Activated CD4-positive, alpha-beta T cell treated with anti-CD3 and anti-CD28 coated beads, Interleukin-2, amount 10 ng/mL, durations not matched to agents 7 days and 5 days (primary cell): Measurements from ENCODE around the gene KANSL1. TPM values are rescaled to one million over a fixed set of nuclear protein-coding genes. Genes with fewer than 3 reads are reported as not detected.

ENCODE experiments used
- CTCF ChIA-PET: fragments of 350-600 bp; sonication (Branson Sonifier 250); formaldehyde crosslinking; loops from one replicate; lab custom pipeline; 2021; ENCODE audit warnings: antibody characterized with exemption; lab: Charles Lee
- POLR2A ChIA-PET: fragments of 350-600 bp; sonication (Branson Sonifier 250); formaldehyde crosslinking; loops from one replicate; lab custom pipeline; 2021; ENCODE audit warnings: antibody characterized with exemption; lab: Charles Lee
- DNase-seq: peaks from one replicate; pipeline ENCODE4 v3.0.0-alpha.2; 2020
- H3K27ac Mint-ChIP-seq: one replicate; pipeline ENCODE4 v1.8.0; 2021; ENCODE audit warnings: mild to moderate bottlenecking, moderate library complexity, mixed read lengths
- H3K27me3 Mint-ChIP-seq: one replicate; pipeline ENCODE4 v1.8.0; 2021; ENCODE audit warnings: mixed read lengths
- H3K36me3 Mint-ChIP-seq: one replicate; pipeline ENCODE4 v1.8.0; 2021; ENCODE audit warnings: low read depth, mixed read lengths
- H3K4me1 Mint-ChIP-seq: one replicate; pipeline ENCODE4 v1.8.0; 2021; ENCODE audit warnings: mixed read lengths
- H3K4me3 Mint-ChIP-seq: one replicate; pipeline ENCODE4 v1.8.0; 2021; ENCODE audit warnings: mild to moderate bottlenecking, moderate library complexity, mixed read lengths
- H3K9me3 Mint-ChIP-seq: one replicate; pipeline ENCODE4 v1.8.0; 2021; ENCODE audit warnings: mixed read lengths
- total RNA-seq, 2 experiments: library from RNA; stranded (reverse); gene quantifications; one replicate each; pipeline ENCODE4 v1.2.3, GENCODE V29; 2021

The KANSL1 gene
- total RNA-seq, 2 experiments from 2014 or later: 85.7 to 97.7 TPM

- ChIA-PET POLR2A (interaction anchor here (0.6 kb wide), 1 partner anchor 194 kb away, joined by 6 read pairs; no protein-coding TSS in a partner anchor), CTCF (interaction anchor here (1.6 kb wide), 1 partner anchor 11 kb away, joined by 5 read pairs; no protein-coding TSS in a partner anchor)
- H3K4me1 Mint-ChIP-seq: no peaks in the 10 kb centered on the region
- no peak overlapping the region for H3K4me3 Mint-ChIP-seq
- no peak for DNase-seq
- H3K27me3 Mint-ChIP-seq: no peaks in the 10 kb centered on the region
- H3K27ac Mint-ChIP-seq: no peak overlapping the region
- no peaks in the 10 kb centered on the region for H3K9me3 Mint-ChIP-seq
- no peaks in the 10 kb centered on the region for H3K36me3 Mint-ChIP-seq
Observed at GRCh38 chr17:45991341-45991740, 201.9 kb downstream of the KANSL1 start.

DNA sequence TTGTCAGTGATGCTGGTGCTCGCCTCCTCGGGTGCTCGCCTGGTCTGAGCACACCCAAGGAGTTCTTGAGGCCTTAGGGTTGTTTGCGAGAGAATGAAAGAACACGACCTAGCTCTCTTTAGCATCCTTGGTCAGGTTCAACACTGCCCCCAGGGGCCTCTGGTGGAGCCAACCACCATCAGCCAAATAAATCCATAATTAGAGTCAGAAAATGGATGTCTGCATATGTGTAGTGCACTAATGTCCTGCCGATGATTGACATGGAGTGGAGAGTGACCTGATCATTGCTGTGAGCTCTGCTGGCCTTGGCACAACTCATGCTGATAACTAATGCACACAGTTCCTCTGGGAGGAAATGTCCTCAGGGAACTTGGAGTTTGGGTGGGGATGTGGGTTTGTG, 202.3 kb downstream of the KANSL1 start:
- ChIA-PET CTCF (interaction anchor here (0.7 to 1.6 kb wide), 2 partner anchors 11 kb away, joined by 3 to 5 read pairs; no protein-coding TSS in a partner anchor), POLR2A (interaction anchor here (0.6 kb wide), 1 partner anchor 194 kb away, joined by 6 read pairs; no protein-coding TSS in a partner anchor)
- no peak overlapping the region for H3K4me3 Mint-ChIP-seq
- no peak for DNase-seq
- H3K27ac Mint-ChIP-seq: no peak overlapping the region
- H3K4me1 Mint-ChIP-seq: no peaks in the 10 kb centered on the region
- no peaks in the 10 kb centered on the region for H3K27me3 Mint-ChIP-seq
- no peaks in the 10 kb centered on the region for H3K36me3 Mint-ChIP-seq
- H3K9me3 Mint-ChIP-seq: no peaks in the 10 kb centered on the region

- Mint-ChIP-seq H3K9me3 (no peaks in the 10 kb centered on the region), H3K27me3 (no peaks in the 10 kb centered on the region), H3K4me3 (no peak overlapping the region), H3K27ac (no peak overlapping the region), H3K4me1 (no peaks in the 10 kb centered on the region), H3K36me3 (no peaks in the 10 kb centered on the region)
- ChIA-PET POLR2A (no interaction called here), CTCF (no interaction called here)
- DNase-seq: no peak
Observed at GRCh38 chr17:45989759-45990158, 203.5 kb downstream of the KANSL1 start.

- DNase-seq: no peak
- Mint-ChIP-seq H3K27me3 (no peaks in the 10 kb centered on the region), H3K4me3 (no peak overlapping the region), H3K27ac (no peak overlapping the region), H3K36me3 (no peaks in the 10 kb centered on the region), H3K9me3 (no peaks in the 10 kb centered on the region), H3K4me1 (no peaks in the 10 kb centered on the region)
- ChIA-PET CTCF (no interaction called here), POLR2A (no interaction called here)
Observed at GRCh38 chr17:45987706-45988105, 205.5 kb downstream of the KANSL1 start.

DNA sequence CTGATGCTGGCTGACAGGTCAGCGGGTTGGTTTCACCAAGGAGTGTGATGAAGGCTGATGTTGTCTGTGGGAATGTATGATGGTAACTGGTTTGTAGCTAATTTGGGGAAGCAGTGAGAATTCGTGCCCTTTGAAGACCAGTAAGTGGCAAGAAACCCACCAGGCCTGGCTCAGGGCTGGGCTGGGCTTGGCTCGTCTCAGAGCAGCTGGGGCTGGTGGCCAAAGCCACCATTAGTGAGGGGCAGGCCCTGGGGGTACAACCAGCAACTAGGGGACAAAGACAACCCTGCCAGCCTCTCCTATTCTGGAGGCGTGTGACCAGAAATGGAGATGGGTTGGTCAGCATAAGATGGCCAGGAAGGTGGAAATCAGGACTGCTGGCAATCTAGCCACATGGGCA, 207.2 kb downstream of the KANSL1 start:
- Mint-ChIP-seq H3K4me1 (no peaks in the 10 kb centered on the region), H3K36me3 (no peaks in the 10 kb centered on the region), H3K9me3 (no peaks in the 10 kb centered on the region), H3K27me3 (no peaks in the 10 kb centered on the region), H3K4me3 (no peak overlapping the region), H3K27ac (no peak overlapping the region)
- ChIA-PET POLR2A (no interaction called here), CTCF (interaction anchor here (0.8 kb wide), 1 partner anchor 285 kb away, joined by 5 read pairs; no protein-coding TSS in a partner anchor)
- DNase-seq: no peak

- ChIA-PET CTCF (interaction anchor here (0.8 kb wide), 1 partner anchor 286 kb away, joined by 5 read pairs; no protein-coding TSS in a partner anchor), POLR2A (no interaction called here)
- DNase-seq: no peak
- H3K27me3 Mint-ChIP-seq: no peaks in the 10 kb centered on the region
- H3K4me3 Mint-ChIP-seq: no peak overlapping the region
- no peaks in the 10 kb centered on the region for H3K4me1 Mint-ChIP-seq
- no peak overlapping the region for H3K27ac Mint-ChIP-seq
- no peaks in the 10 kb centered on the region for H3K9me3 Mint-ChIP-seq
- H3K36me3 Mint-ChIP-seq: no peaks in the 10 kb centered on the region
Observed at GRCh38 chr17:45985447-45985846, 207.8 kb downstream of the KANSL1 start.

DNA sequence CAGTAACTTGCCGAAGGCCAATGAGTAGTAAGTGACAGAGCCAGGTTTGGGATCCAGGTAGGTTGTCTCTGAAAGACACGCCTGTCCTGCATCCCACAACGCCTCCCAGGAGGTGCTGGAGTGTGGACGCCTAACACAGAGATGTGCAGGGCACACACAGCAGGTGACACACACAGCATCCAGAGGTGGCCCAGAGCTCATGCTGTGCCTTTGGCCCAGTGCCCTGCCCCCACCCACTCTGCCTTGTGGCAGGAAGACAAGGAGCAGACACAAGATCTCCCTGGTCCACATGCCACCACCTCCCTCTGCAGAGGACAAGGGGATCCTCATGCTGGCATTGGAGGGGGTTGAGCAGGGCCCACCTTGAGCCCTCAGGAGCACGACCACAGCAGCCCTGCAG, 208.9 kb downstream of the KANSL1 start:
- POLR2A ChIA-PET: no interaction called here
- Mint-ChIP-seq H3K27me3 (no peaks in the 10 kb centered on the region), H3K4me3 (no peak overlapping the region), H3K27ac (no peak overlapping the region), H3K36me3 (no peaks in the 10 kb centered on the region), H3K9me3 (no peaks in the 10 kb centered on the region), H3K4me1 (no peaks in the 10 kb centered on the region)
- CTCF ChIA-PET: interaction anchor here (0.9 kb wide), 1 partner anchor 18 kb away, joined by 3 read pairs; no protein-coding TSS in a partner anchor
- no peak for DNase-seq

GRCh38 chr17:45983614-45984310, 209.5 kb downstream of the KANSL1 start:
- Mint-ChIP-seq H3K36me3 (no peaks in the 10 kb centered on the region), H3K27ac (no peak overlapping the region), H3K4me1 (no peaks in the 10 kb centered on the region), H3K4me3 (no peak overlapping the region), H3K9me3 (no peaks in the 10 kb centered on the region), H3K27me3 (no peaks in the 10 kb centered on the region)
- DNase-seq: no peak
- CTCF ChIA-PET: interaction anchor here (0.9 kb wide), 1 partner anchor 18 kb away, joined by 3 read pairs; no protein-coding TSS in a partner anchor
- POLR2A ChIA-PET: no interaction called here

GRCh38 chr17:45982791-45983613, 210.2 kb downstream of the KANSL1 start:
- ChIA-PET CTCF (no interaction called here), POLR2A (no interaction called here)
- Mint-ChIP-seq H3K4me1 (no peaks in the 10 kb centered on the region), H3K9me3 (no peaks in the 10 kb centered on the region), H3K36me3 (no peaks in the 10 kb centered on the region), H3K27ac (no peak overlapping the region), H3K27me3 (no peaks in the 10 kb centered on the region), H3K4me3 (no peak overlapping the region)
- no peak for DNase-seq

DNA sequence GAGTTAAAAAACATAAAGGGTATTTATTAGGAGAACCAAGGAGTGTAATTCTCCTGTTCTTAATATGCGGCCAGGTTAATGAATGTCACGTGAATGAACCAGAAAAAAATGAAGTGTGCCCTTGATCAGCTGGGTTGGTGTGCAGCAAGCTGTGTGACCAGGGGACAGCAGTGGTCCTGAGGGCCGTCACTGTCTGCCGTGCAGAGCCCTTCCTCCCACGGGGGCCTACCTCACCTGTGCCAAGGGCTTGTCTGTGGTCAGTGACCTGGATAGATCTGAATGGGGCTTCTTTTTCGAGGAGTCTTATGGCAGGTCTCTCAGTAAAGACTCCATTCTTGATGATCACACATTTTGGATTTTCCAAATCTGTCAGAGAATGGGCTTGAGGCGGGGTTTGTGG, 211.9 kb downstream of the KANSL1 start:
- CTCF ChIA-PET: no interaction called here
- H3K9me3 Mint-ChIP-seq: no peaks in the 10 kb centered on the region

DNA sequence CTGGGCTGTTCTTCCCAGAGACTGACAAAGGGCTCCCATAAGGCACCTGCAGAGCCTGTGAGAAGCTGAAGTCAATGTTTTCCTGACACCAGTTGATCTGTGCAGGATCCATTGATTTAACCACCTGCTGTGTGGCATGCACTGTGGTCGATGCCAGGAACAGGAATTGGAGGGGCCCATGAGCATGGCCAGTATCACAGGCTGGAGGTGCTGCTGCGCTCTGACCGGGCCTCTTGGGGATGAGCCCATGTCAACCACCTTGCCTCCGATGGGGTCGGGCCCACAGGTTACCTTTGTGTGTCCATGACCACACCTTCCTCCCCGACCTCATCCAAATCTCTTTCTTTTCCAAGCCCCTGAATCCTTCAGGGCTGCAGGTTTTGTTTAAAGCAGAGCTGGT, 212.4 kb downstream of the KANSL1 start:
- CTCF ChIA-PET: interaction anchor here (1.5 kb wide), 1 partner anchor 11 kb away, joined by 5 read pairs; no protein-coding TSS in a partner anchor
- Mint-ChIP-seq H3K27me3 (no peaks in the 10 kb centered on the region), H3K4me3 (no peak overlapping the region), H3K27ac (no peak overlapping the region), H3K9me3 (no peaks in the 10 kb centered on the region), H3K36me3 (no peaks in the 10 kb centered on the region), H3K4me1 (no peaks in the 10 kb centered on the region)
- DNase-seq: no peak
- POLR2A ChIA-PET: no interaction called here

More for the DNA sequence above, 211.9 kb downstream of the KANSL1 start:
- H3K4me1 Mint-ChIP-seq: no peaks in the 10 kb centered on the region
- DNase-seq: no peak
- H3K27me3 Mint-ChIP-seq: no peaks in the 10 kb centered on the region
- POLR2A ChIA-PET: no interaction called here
- no peaks in the 10 kb centered on the region for H3K36me3 Mint-ChIP-seq
- H3K27ac Mint-ChIP-seq: no peak overlapping the region
- no peak overlapping the region for H3K4me3 Mint-ChIP-seq
